Panc1 (cell line): Measurements from ENCODE around the gene OR6J1. TPM values are rescaled to one million over a fixed set of nuclear protein-coding genes. Genes with fewer than 3 reads are reported as not detected.

Experiments
- ATAC-seq: fragments of 200-7000 bp; cut with Tn5 transposase; 2 replicates; pipeline ENCODE4 v1.9.1; 2020; ENCODE audit warnings: mild to moderate bottlenecking, moderate library complexity
- BruUV-seq: library from RNA; stranded (reverse); fragments of 400-500 nt; replicated peaks from 2 replicates; lab custom pipeline; 2021; lab: Mats Ljungman, UMichigan
- CTCF ChIA-PET: fragments of 300-600 bp; sonication (Branson Sonifier 250); formaldehyde crosslinking; loops from one replicate; lab custom pipeline; 2022; ENCODE audit warnings: antibody characterized with exemption; lab: Charles Lee
- POLR2A ChIA-PET: fragments of 300-600 bp; sonication (Branson Sonifier 250); formaldehyde crosslinking; loops from one replicate; lab custom pipeline; 2022; ENCODE audit warnings: antibody characterized with exemption; lab: Charles Lee
- DNase-seq: peaks from one replicate; pipeline ENCODE4 v3.0.0-alpha.2; 2010; ENCODE audit warnings: low read depth, low spot score
- H3K27ac ChIP-seq: 2 replicates; pipeline ENCODE4 v1.5.1; 2011; ENCODE audit warnings: mild to moderate bottlenecking, low read length, inconsistent platforms
- H3K27me3 ChIP-seq: fragments of 200-500 bp; sonication (Bioruptor generic); 2 replicates; pipeline ENCODE4 v1.6.0; 2014; ENCODE audit warnings: low read length, inconsistent platforms; ENCODE audit not compliant: control insufficient read depth, insufficient read depth
- H3K36me3 ChIP-seq: fragments of 200-500 bp; sonication (Bioruptor generic); 2 replicates; pipeline ENCODE4 v1.5.1; 2014; ENCODE audit warnings: inconsistent platforms, mild to moderate bottlenecking, low read length, moderate library complexity; ENCODE audit not compliant: control insufficient read depth, insufficient read depth
- H3K4me1 ChIP-seq: 2 replicates; pipeline ENCODE4 v1.5.1; 2011; ENCODE audit warnings: inconsistent platforms, mild to moderate bottlenecking, low read length, moderate library complexity; ENCODE audit not compliant: control insufficient read depth, insufficient read depth
- H3K4me3 ChIP-seq, 2 experiments: 2 replicates each; pipeline ENCODE4 v1.5.1; 2011 to 2012; ENCODE audit warnings: low read depth in 2 of 2, low read length in 2 of 2, mild to moderate bottlenecking in 2 of 2, inconsistent platforms in 1 of 2, moderate library complexity in 1 of 2
- H3K9me3 ChIP-seq: fragments of 200-500 bp; sonication (Bioruptor generic); 2 replicates; pipeline ENCODE4 v1.5.1; 2014; ENCODE audit warnings: low read depth, mild to moderate bottlenecking, inconsistent platforms, low read length, moderate library complexity; ENCODE audit not compliant: control insufficient read depth, insufficient read depth
- CTCF ChIP-seq: fragments of 450-650 bp; IDR thresholded peaks from 2 replicates; pipeline ENCODE4 v1.5.1; 2017; ENCODE audit warnings: mild to moderate bottlenecking
- POLR2AphosphoS5 ChIP-seq: IDR thresholded peaks from 2 replicates; pipeline ENCODE4 v1.6.1; 2012; ENCODE audit warnings: mild to moderate bottlenecking, low read depth, low read length, moderate library complexity
- REST ChIP-seq, 2 experiments: IDR thresholded peaks; 2 replicates each; pipeline ENCODE4 v1.6.1; 2011 to 2012; ENCODE audit warnings: low read depth in 2 of 2, control low read depth in 1 of 2, low read length in 1 of 2, mild to moderate bottlenecking in 1 of 2, moderate library complexity in 1 of 2; ENCODE audit not compliant: insufficient read depth in 1 of 2
- SIN3A ChIP-seq: IDR thresholded peaks from 2 replicates; pipeline ENCODE4 v1.6.1; 2012; ENCODE audit warnings: low read depth, mild to moderate bottlenecking, low read length, moderate library complexity, borderline replicate concordance; ENCODE audit not compliant: insufficient read depth
- TCF7L2 ChIP-seq: IDR thresholded peaks from 2 replicates; pipeline ENCODE4 v1.6.1; 2011; ENCODE audit warnings: mild to moderate bottlenecking, low read depth, low read length, inconsistent platforms
- in situ Hi-C: cut with HindIII; loops from 2 replicates; pipeline ENCODE4 v1.10.0; 2016; ENCODE audit warnings: low sequenced_read_pairs, low pct_unique_long_range_greater_than_20kb
- intact Hi-C: fragments of 100-400 bp; cut with micrococcal nuclease; formaldehyde crosslinking; loops from one replicate; pipeline ENCODE4 v1.10.0; 2022; ENCODE audit not compliant: unreplicated experiment
- total RNA-seq: library from RNA; stranded (reverse); gene quantifications from one replicate; pipeline ENCODE4 v1.2.1, GENCODE V29; 2021; ENCODE audit not compliant: unreplicated experiment

The OR6J1 gene
- total RNA-seq, 1 experiment from 2014 or later, result not detected

- ATAC-seq (no peak), DNase-seq (no peak)
- TF ChIP-seq CTCF, result no peak
- TF ChIP-seq TCF7L2, result no peak
- TF ChIP-seq POLR2AphosphoS5, result no peak
- TF ChIP-seq REST (IDR thresholded peaks at IDR 0.05; ENCODE audit: insufficient read depth in 1 of 2, low read depth in 2 of 2, low read length in 1 of 2), result no peak
- TF ChIP-seq SIN3A, result no peak
- in situ Hi-C loops (no loop called here), intact Hi-C loops (no loop called here)
- no peak overlapping the region for H3K27ac ChIP-seq
- no peak overlapping the region for H3K4me3 ChIP-seq
- ChIA-PET POLR2A (no interaction called here), CTCF (no interaction called here)
- H3K36me3 ChIP-seq, result no peaks in the 10 kb centered on the region
- H3K27me3 ChIP-seq, result no peaks in the 10 kb centered on the region
- no peaks in the 10 kb centered on the region for H3K9me3 ChIP-seq
- BruUV-seq, result no TSS peak
- no peaks in the 10 kb centered on the region for H3K4me1 ChIP-seq
Observed at GRCh38 chr14:22648506-22648905, 4.4 kb upstream of the OR6J1 start.

GRCh38 chr14:22646570-22647254, 2.6 kb upstream of the OR6J1 start:
- no peak overlapping the region for H3K27ac ChIP-seq
- H3K4me1 ChIP-seq, result no peaks in the 10 kb centered on the region
- in situ Hi-C loops, result no loop called here
- H3K36me3 ChIP-seq, result no peaks in the 10 kb centered on the region
- TF ChIP-seq TCF7L2 (no peak), REST (IDR thresholded peaks at IDR 0.05; ENCODE audit: insufficient read depth in 1 of 2, low read depth in 2 of 2, low read length in 1 of 2) (no peak), SIN3A (no peak), CTCF (no peak), POLR2AphosphoS5 (no peak)
- no TSS peak for BruUV-seq
- H3K27me3 ChIP-seq, result no peaks in the 10 kb centered on the region
- CTCF ChIA-PET, result no interaction called here
- POLR2A ChIA-PET, result interaction anchor here (0.7 kb wide), 1 partner anchor 115 kb away, joined by 4 read pairs; no protein-coding TSS in a partner anchor
- DNase-seq (no peak), ATAC-seq (no peak)
- no peak overlapping the region for H3K4me3 ChIP-seq
- no peaks in the 10 kb centered on the region for H3K9me3 ChIP-seq
- intact Hi-C loops, result no loop called here
